Neutrophil (primary cell): ENCODE measurements around the gene WDR86.

Experiments used
- H3K27ac ChIP-seq: fragments of 200-600 bp; sonication (generic); 2 replicates; pipeline ENCODE4 v1.5.1; 2016; ENCODE audit warnings: mild to moderate bottlenecking, moderate library complexity
- H3K27me3 ChIP-seq: fragments of 200-600 bp; sonication (generic); 2 replicates; pipeline ENCODE4 v1.6.0; 2016; ENCODE audit warnings: mild to moderate bottlenecking
- H3K36me3 ChIP-seq: fragments of 200-600 bp; sonication (generic); 2 replicates; pipeline ENCODE4 v1.5.1; 2017
- H3K4me1 ChIP-seq, 2 experiments: fragments of 200-600 bp in 1 of 2; sonication (generic) in 1 of 2; 1 replicate in 1 of 2; 2 replicates in 1 of 2; pipeline versions ENCODE4 v1.5.1 to v1.6.1; 2013 to 2016; ENCODE audit warnings: low read depth in 1 of 2, low read length in 1 of 2, mild to moderate bottlenecking in 1 of 2, moderate library complexity in 1 of 2; ENCODE audit not compliant: control insufficient read depth in 1 of 2, insufficient read depth in 1 of 2
- H3K4me3 ChIP-seq, 2 experiments: fragments of 200-600 bp in 1 of 2; sonication (generic) in 1 of 2; 1 replicate in 1 of 2; 2 replicates in 1 of 2; pipeline ENCODE4 v1.5.1; 2013 to 2016; ENCODE audit warnings: low read depth in 1 of 2, low read length in 1 of 2, mild to moderate bottlenecking in 1 of 2, moderate library complexity in 1 of 2
- H3K9me3 ChIP-seq: fragments of 200-600 bp; sonication (generic); 2 replicates; pipeline ENCODE4 v1.5.1; 2016
- CTCF ChIP-seq: fragments of 200-600 bp; sonication (generic); IDR thresholded peaks from 2 replicates; pipeline ENCODE4 v1.5.1; 2016; ENCODE audit warnings: antibody characterized with exemption

The WDR86 gene

DNA sequence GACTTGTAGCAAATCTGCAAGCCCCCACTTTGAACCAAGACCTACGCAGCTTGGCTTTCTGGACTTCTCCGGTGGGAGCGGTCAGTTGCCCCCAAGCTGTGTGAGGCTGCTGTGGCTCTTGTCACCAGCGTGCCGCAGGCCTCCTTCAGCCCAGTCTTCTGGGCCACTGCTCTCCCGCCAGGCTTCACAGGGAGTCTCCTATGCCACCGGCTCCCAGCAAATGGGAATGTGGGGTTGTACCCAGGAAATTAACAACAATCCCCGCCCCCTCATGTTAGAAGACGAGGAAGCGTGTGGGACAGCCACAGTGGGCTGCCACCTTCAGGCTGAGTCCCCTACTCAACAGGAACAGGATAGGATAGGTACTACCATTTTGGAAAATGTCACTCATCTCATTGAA is 4.2 kb downstream of the WDR86 start:
- no peak for TF ChIP-seq CTCF
- Histone ChIP-seq H3K4me1 (peaks cover 0 to 18% of the 10 kb centered on the region in 2 experiments), H3K4me3 (no peak overlapping the region), H3K36me3 (no peaks in the 10 kb centered on the region), H3K27ac (no peak overlapping the region), H3K9me3 (no peaks in the 10 kb centered on the region), H3K27me3 (peaks cover 49% of the 10 kb centered on the region)

DNA sequence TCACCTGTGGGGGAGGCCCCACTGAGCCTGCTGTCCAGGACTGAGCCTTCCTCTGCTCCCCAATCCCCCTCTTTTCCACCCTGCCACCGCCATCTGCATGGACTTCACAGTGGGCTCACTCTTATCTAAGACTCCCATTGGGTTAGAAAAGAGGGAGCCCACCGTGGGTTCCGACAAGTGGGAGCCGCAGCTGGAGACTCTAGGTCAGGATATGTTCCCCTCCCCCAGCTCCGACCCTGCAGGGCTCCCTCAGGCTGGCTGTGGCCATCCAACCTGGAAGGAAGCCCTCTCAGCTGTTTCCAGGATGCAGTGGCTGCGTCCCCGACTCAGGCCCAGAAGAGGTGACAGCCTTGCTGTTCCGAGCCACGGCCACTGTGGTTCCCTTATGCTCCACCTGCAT is 4.8 kb downstream of the WDR86 start:
- no peak overlapping the region for H3K27ac ChIP-seq
- H3K4me3 ChIP-seq, result no peak overlapping the region
- peaks cover 0 to 16% of the 10 kb centered on the region in 2 experiments for H3K4me1 ChIP-seq
- TF ChIP-seq CTCF, result no peak
- H3K9me3 ChIP-seq, result no peaks in the 10 kb centered on the region
- no peaks in the 10 kb centered on the region for H3K36me3 ChIP-seq
- H3K27me3 ChIP-seq, result peaks cover 44% of the 10 kb centered on the region

GRCh38 chr7:151404216-151405011 is 5.4 kb downstream of the WDR86 start:
- no peak for TF ChIP-seq CTCF
- H3K27ac ChIP-seq, result no peak overlapping the region
- peaks cover 0 to 9% of the 10 kb centered on the region in 2 experiments for H3K4me1 ChIP-seq
- no peak overlapping the region for H3K4me3 ChIP-seq
- H3K36me3 ChIP-seq, result no peaks in the 10 kb centered on the region
- H3K9me3 ChIP-seq, result no peaks in the 10 kb centered on the region
- peaks cover 38% of the 10 kb centered on the region for H3K27me3 ChIP-seq

DNA sequence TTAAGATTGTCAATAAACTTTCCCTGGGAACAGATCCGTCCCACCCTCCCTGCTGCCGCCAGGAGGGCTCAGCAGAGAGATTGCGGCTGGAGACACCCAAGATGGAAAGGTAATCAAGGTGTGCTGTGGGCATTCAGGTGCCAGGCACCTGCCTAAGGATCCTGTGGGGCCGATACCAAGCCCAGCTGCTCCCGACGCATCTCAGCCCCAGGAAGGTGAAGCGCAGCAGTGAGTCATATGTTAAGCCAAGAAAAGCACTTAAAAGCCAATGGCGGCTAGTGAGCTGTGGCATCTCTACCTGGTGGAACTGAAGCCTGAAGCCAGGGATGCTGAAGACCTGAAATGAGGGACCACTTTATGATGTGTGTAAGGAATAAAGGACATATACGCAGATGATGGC is 6.1 kb downstream of the WDR86 start:
- no peaks in the 10 kb centered on the region for H3K9me3 ChIP-seq
- no peak for TF ChIP-seq CTCF
- no peak overlapping the region for H3K27ac ChIP-seq
- no peaks in the 10 kb centered on the region for H3K36me3 ChIP-seq
- peaks cover 31% of the 10 kb centered on the region for H3K27me3 ChIP-seq
- H3K4me3 ChIP-seq, result no peak overlapping the region
- H3K4me1 ChIP-seq, result peaks cover 0 to 3% of the 10 kb centered on the region in 2 experiments

- Histone ChIP-seq H3K9me3 (no peaks in the 10 kb centered on the region), H3K36me3 (no peaks in the 10 kb centered on the region), H3K4me1 (no peaks in the 10 kb centered on the region), H3K4me3 (no peak overlapping the region), H3K27me3 (peaks cover 16% of the 10 kb centered on the region), H3K27ac (no peak overlapping the region)
- no peak for TF ChIP-seq CTCF
Observed at GRCh38 chr7:151402029-151402835, 7.6 kb downstream of the WDR86 start.
